Stimulated activated naive CD8-positive, alpha-beta T cell treated with anti-CD3 and anti-CD28 coated beads, Interleukin-15, Interleukin-2, amounts not matched to agents 100 U/mL and 50 U/mL, for 24 hours (primary cell): ENCODE results near the gene RABGAP1L.
A peak's percentile ranks its signal among the peaks of the same experiment; 100 is the strongest.
"Not testable (repeated sequence)": the region's sequence is repeated elsewhere in the genome, so short reads cannot be mapped to it uniquely, and the experiment has no call there.

Experiments used
- ATAC-seq: fragments of 150-1000 bp; cut with Tn5 transposase; one replicate; pipeline ENCODE4 v1.10.0; 2021
- DNase-seq: peaks from one replicate; pipeline ENCODE4 v3.0.0; 2021

RABGAP1L gene

DNA sequence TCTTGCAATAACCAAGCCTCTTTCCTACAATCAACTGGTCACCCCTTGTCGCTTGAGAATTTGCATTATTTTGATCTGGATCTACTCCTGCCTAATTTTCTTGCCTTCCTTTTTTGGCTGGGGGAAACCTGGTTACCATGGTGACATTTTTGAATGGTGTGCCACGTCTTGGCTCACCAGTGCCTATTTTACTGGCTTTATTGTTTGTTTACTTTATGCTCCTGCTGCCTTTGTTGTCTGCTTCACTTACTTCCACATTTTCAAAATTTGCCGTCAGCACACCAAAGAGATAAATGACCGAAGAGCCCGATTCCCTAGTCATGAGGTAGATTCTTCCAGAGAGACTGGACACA is 289.2 kb downstream of the RABGAP1L start:
- ATAC-seq (no peak), DNase-seq (no peak)

DNA sequence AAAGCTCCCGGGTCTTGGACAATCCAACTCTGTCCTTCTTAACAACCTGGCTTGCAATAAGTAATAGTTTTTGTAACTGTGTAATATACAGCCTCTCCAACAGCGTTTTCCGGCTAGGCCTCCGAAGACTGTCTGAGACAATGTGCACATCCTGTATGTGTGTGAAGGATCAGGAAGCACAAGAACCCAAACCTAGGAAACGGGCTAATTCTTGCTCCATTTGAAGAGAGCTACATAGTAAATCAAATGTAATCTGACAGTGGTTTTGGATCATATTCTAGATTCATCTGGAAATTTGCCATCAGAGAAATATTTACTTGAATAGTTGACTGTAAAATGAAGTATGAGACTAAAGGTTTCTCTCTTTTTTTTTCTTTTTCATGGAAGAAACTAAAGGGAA is 289.7 kb downstream of the RABGAP1L start:
- ATAC-seq = no peak
- no peak for DNase-seq

DNA sequence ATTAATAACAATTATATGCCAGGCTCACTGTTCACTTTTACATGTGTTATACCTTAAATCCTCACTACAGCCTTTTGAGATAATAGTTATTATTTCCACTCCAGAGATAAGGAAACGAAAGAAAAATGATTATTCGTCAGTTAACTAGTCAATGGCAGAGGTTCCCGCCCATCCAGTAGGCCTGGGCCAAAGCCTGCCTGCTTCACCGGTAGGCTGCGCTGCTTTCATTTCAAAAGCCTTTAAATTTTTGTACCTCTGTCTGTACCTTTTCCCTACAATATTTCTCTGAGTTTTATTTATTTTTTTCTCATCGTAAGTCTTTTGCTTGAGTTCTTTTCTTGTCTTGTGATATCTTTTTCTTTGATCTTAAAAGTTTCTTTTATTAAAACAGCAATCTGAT is 292.1 kb downstream of the RABGAP1L start:
- ATAC-seq (no peak), DNase-seq (no peak)

DNA sequence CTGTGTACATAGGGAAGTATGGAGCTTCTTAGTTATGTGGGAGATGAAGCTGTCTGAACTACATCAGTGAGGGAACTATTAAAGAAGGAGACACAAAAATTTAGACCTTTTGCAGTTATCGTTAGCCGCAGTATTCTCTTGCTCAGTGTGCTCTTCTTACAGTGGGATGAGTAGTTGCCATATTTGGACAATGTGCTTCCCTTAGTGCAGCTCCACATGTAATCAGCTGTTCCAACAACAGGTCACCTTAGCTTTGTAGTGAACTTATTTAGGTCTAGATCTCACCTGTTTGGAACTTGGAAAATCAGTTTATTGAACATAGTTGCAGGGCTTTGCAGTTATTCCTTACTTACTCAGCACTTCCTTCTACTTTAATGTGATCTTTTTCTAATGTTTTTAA is 306.5 kb downstream of the RABGAP1L start:
- DNase-seq (no peak), ATAC-seq (no peak)

DNA sequence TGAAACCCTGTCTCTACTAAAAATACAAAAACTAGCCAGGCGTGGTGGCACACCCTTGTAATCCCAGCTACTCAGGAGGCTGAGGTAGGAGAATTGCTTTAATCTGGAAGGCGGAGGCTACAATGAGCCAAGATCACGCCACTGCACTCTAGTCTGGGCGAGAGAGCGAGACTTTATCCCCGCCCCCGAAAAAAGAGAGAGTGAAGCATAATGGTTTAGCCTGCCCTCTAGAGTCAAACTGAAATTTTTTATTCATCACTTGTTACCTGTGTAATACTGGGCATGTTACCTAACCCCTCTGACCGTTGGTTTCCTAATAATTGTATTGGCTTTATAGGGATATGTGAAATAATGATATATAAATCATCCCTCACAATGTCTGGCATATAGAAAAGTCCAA is 307.3 kb downstream of the RABGAP1L start:
- ATAC-seq = no peak
- DNase-seq = no peak

DNA sequence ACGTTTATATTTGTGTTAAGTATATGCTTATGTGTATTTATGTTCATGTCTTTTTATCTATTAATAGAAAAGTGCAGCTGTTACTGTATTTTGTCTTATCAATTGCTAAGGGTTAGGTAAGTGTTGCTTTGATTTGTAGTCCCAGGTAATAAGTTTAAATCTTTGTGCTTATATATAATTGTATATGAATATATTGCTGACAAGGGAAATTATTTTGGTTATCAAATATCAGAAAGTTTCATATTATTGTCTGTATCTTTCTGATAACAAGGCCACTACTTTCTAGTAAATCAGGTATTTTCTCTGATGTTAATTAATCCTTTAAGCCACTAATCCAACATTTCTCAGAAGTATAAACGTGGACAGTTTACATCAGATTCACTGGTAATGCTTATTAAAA is 309.7 kb downstream of the RABGAP1L start:
- ATAC-seq (no peak), DNase-seq (no peak)

DNA sequence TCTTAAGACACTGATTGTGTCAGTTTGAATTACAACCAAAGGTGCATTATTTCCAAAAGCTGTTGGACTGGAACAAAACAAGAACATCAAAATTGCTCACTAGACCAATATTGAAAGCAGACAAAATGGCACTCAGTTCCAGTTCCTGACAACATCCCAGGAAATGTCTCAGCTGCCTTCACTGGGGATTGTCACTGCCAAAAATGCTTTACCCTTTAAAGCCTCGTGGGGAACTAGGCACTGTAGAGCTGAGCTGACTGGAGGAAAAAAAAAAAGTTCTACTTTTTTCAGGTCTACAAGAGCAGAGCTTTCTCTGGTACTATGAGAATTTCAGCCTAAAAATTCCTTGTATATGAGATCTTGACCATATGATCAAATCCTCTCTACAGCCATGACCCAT is 310.4 kb downstream of the RABGAP1L start:
- ATAC-seq (no peak), DNase-seq (no peak)

DNA sequence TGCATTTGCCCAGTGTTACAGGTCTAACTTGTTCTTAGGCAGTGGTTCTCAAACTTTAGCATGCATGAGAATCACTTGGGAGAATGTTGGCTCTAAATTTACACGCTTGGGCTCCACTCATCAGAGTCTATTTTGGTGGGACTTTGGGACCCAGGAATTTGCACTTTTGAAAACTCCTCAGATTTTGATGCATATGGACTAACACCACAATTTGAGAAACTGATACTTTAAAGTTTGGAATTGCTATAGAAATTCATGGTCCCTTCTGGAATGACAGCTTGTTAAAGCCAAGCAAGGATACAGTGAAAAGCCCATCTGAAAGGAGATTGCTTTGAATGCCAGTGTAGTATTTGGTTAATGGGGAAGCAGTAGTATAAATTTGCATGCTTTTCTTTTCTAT is 320.0 kb downstream of the RABGAP1L start:
- DNase-seq = no peak

DNA sequence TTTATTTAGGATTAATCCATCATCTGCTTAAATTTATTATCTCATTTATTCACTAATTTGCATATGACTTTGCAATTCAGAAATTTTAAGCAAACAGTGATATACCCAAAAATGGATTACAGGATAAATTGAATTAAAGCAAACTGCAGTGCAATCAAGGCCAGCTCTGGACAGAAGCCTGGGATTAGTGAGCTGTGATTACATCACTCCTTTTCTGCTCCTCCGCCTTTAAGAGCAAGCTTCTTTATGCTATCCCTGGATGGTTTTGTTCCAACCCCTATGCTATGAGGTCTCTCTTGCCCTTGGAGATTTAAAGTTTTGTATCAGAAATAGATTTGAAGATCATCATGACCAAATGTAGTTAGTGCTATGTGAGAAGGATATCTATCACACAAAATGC is 321.0 kb downstream of the RABGAP1L start:
- ATAC-seq = no peak
- no peak for DNase-seq

More for the DNA sequence above, 320.0 kb downstream of the RABGAP1L start:
- ATAC-seq = no peak

DNA sequence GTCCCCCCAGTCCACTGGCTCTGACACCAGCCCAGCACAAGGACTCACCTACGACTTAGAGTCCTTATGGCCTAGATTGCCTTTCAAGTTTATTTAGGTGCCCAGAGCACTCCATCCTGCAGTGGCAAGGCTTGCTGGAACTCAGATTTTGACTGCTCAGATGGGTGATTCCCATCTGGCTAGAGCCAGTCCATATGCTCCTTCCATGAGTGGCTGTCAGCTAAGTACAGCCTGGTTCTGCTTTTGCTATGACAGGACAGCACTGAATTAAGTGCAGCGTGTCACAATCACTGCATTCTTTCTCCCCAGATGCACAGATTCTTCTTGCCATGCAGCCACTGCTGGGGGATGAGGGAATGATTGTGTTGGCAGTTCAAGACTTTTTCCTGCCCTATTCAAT is 332.3 kb downstream of the RABGAP1L start:
- ATAC-seq (no peak), DNase-seq (no peak)

DNA sequence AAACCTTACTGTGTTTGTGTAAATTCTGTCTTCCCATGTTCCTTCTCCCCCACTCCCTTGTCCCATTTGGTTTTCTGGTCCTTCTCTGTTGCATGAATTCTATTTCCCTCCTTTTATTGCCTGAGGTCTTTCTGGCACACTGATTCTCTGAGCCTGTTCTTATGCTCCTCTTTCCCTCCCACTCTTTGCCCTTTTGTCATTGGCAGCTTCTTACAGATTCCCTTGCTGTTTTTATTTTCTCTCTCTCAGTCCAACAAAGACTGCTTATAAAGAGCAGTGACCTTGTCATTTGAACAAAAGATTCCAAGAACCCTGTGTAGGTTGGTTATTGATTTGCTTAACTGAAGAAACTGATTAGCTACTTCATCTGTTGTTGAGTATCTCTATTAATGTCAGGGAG is 338.2 kb downstream of the RABGAP1L start:
- no peak for ATAC-seq
- DNase-seq = no peak

DNA sequence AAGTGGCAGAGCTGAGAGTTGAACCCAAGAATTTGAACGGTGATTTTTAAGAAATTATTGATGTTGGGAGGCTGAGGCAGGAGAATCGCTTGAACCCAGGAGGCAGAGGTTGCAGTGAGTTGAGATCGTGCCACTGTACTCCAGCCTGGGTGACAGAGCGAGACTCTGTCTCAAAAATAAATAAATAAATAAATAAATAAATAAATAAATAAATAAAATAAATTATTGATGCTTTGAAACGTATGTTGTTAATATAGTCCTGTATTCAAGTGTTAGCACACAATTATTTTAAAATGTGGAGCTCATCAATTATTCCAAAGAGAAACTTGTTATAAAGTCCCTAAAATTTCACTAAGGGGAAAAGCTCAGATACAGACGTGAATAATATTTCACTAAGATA is 357.4 kb downstream of the RABGAP1L start:
- ATAC-seq, DNase-seq: not testable (repeated sequence)

DNA sequence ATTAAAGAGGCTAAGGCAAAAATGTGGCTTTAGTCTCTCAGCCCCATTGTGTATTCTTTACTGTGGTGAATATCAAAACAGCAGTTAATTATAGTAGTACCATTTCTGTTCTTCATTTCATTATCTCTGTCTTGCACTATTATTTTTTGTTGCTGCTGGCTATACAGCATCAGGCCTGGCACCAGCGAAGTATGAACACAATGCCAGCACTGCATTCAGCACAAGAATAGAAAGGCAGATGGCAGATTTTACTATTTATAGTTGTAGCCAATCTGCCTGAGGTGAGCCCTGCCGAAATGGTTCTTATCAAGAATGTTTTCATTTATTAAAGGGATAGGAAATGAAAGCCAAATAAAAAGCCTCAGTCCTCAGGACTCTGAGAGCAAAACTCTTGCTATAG is 360.5 kb downstream of the RABGAP1L start:
- DNase-seq = no peak
- no peak for ATAC-seq

DNA sequence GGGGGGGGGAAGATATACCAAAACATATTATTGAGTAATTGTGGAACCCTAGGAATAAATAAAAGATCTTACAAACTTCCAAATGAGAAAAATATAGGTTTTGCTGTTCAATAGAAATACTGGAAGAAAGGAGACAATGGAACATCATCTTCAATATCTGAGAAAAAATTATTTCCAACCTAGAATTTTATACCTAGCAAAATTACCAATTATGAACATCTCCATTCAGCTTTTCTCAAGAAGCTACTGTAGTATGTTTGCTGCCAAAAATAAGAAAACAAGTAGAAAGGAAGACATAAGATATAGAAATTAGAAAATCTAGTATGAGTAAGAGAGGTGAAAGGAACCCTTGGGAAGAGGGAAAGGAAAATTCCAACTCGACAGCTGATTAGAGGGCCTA is 372.4 kb downstream of the RABGAP1L start:
- DNase-seq (no peak), ATAC-seq (no peak)

DNA sequence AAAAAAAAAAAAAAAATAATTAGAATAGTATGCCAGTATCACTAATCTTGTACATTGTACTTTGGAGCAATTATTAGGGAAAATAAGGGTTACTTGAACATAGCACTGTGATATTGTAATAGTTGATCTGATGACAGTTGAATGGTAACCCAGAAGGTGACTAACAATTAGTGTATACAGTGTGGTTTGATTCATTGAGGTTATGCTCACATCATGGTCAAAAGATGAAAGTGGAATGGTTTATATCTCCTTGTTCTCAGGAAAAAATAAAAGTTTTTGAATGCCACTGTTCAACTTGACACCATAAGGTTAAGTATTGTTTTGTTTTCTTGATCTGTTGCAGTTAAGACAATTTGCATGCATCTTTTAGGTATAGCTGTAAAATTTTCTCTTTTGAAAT is 375.5 kb downstream of the RABGAP1L start:
- no peak for DNase-seq
- peak; percentile 52 for ATAC-seq

DNA sequence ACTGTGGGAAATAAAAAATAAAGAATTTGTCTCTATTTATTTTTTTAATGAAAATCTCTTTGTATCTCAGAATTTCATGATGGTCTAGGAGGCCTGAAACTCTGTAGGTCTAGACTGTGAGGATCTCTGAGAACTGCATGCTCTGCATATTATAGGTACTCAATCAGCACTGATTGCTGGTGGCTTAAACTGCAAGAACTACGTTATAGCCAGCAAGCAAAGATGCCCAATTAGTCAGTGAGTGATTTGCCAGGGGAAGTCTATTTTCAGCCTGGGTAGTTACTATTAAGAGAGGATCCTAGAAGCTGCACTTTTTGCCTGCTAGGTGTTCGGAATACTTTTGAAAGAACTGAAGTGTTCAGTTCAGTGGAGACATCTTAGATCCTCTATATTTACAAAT is 375.9 kb downstream of the RABGAP1L start:
- no peak for ATAC-seq
- DNase-seq = no peak

DNA sequence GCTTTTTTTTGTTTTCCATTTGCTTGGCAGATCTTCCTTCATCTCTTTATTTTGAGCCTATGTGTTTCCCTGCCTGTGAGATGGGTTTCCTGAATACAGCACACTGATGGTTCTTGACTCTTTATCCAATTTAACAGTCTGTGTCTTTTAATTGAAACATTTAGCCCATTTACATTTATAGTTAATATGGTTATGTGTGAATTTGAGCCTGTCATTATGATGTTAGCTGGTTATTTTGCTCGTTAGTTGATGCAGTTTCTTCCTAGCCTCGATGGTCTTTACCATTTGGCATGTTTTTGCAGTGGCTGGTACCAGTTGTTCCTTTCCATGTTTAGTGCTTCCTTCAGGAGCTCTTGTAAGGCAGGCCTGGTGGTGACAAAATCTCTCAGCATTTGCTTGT is 384.1 kb downstream of the RABGAP1L start:
- not testable (repeated sequence) for DNase-seq, ATAC-seq

DNA sequence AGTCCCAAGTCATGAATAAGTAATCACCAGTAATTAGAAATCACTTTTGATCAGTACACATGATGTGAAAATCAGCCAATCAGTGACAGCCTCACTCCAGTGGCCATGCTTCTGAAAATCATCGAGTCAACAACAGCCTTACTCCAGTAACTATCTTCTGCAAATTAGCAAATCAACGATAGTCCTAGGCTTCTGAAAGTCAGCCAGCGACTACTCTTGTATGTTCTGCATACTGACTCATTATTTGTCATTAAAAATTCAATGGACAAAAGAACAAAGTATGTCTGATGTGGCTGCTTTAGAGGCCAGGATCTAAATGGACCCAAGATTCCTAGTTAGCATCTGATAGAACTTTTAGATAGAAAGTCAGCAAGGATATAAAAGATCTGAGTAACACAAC is 391.0 kb downstream of the RABGAP1L start:
- ATAC-seq (no peak), DNase-seq (no peak)

DNA sequence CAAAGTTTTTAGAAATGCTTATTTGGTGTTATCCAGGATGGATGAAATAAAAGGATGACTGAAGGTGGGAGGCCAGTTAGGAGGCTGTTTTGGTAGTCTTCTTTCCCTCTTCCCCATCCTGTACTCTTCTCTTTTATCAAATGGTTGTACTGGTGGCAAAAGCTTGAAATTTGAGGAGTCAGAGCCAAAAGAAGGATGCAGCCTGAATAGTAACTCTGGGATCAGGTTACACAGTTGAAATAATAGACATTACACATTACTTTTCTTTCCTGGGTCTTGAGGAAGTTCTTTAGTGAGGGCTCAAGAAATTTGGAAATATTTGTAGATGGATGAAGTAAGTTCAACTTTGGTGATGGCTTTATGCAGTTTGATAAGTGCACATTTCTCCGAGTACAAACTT is 397.1 kb downstream of the RABGAP1L start:
- no peak for DNase-seq
- no peak for ATAC-seq

DNA sequence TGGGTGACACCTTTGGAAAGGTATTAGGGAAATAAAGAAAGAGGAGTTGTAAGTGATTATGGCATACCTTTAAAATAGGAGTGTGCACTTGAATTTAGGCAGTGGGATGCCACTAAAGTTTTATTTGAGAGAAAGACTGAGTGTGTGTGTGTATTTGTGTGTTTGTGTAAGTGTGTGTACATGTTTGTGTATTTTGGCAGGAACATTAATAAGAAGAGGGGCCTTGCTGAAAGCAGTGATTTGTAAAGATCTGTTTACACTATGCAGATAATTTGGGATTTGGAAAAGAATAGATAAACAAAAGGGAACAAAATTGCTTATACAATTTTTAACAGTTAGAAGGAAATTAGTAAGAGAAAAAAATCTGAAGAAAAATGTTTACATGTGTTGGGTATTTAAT is 409.2 kb downstream of the RABGAP1L start:
- no peak for ATAC-seq
- DNase-seq = no peak

DNA sequence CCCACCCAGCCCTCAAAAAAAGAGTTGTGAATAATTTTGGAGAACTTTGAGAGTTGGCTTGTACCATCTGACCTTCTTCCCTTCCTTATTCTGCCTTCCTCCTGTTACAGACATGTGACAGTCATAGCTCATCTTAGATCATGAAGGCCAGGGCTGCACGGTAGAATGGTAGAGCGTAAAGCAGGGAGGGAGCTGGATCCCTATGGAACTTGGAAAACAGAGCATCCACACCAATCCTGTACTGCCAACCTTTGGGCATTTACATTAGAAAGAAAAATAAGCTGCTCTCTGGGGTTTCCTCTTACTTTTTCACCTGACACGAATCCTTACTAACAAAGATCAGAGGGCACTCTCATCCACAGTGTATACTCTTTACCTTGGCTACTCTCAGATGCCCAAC is 409.9 kb downstream of the RABGAP1L start:
- DNase-seq (no peak), ATAC-seq (no peak)

DNA sequence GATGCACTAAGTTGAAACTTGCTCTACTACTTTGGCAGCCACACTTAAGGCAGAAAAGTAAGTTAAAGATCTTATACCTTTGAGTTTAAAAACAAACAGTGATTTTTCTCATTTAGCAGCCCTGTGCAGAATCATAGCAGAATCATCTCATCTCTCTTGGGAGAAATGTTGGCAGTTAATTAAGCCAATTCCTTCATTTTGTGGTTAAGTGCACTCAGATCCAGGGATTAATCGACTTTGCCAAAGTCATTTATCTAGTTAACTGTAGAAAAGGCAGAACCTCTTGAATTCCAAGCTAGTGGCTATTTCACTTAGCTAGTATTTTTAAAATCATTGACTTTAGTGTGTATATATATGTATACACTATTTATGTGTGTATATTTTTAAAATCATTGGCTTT is 413.5 kb downstream of the RABGAP1L start:
- DNase-seq (no peak), ATAC-seq (no peak)

DNA sequence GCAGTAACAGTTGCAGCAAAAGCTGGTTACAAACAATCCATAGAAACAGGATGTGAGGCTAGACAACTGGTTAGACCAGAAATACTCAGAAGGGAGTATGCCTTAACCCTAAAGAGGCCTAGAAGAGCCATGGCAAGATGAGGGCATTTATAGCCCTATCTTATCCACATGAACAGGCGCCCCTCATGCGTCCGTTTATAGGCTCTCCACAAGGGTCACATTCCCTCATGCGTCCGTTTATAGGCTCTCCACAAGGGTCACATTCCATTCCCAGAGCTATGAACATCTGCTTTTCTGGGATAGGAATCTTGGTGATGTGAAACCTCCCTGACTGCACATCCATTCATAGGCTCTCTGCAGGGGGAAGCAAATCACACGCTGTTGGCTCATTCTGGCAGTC is 416.8 kb downstream of the RABGAP1L start:
- DNase-seq, ATAC-seq: not testable (repeated sequence)

DNA sequence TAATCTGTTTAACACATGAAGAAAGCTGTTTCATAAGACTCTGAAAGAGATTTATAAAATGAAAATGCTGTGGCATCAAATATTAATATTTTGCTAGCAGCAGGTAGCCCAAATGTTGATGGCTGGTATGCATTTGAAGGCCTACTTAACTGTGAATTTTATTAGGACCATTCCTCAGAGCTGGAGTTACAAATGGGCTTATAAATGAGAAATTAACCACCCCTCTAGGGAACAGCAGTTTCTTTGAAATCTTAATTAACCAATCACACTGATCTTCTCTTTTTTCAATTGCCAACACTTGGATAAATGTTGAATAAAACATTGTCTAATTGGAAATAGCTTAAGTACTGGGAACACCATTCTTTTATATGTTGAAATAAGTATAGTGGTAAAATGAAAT is 418.4 kb downstream of the RABGAP1L start:
- DNase-seq (no peak), ATAC-seq (no peak)

DNA sequence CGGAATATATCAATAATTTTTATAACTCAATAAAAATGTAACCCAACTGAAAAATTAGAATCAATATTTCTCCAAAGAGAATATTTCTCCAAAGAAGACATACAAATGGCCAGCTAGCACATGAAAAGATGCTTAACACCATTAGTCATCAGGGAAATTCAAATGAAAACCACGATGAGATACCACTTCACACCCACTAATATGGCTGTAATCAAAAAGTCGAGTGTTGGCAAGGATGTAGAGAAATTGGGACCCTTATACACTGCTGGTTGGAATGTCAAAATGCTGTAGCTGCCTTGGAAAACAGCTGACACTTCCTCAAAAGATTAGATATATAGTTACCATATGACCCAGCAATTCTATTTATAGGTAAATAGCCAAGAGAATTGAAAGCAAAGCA is 421.5 kb downstream of the RABGAP1L start:
- no peak for ATAC-seq
- no peak for DNase-seq

DNA sequence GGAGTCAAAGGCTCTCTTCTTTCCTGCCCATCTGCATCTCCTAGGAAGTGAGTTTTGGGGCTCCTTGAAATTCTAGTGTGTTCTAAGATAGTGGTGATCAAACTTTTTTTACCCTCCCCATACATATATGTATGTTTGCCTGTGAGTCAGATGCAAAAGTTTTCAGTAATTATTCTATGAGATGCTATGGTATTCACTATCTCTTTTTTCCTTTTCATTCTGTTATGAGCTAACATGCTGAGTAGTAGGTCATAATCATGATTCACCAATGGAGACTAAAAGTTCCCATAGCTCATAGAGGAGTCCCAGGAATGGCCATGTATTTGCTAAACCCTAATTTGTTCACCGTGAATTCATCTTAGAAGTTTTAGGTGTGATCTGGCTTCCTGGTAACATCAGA is 424.0 kb downstream of the RABGAP1L start:
- ATAC-seq = no peak
- DNase-seq = no peak
